ENCODE results near the gene PET117. TPM values are rescaled to one million over a fixed set of nuclear protein-coding genes. Genes with fewer than 3 reads are reported as not detected.
"Not testable (repeated sequence)": the region's sequence is repeated elsewhere in the genome, so short reads cannot be mapped to it uniquely, and the experiment has no call there.

PET117 gene
- polyA plus RNA-seq (ENCODE audit: insufficient read length): 17.0 TPM
- long read RNA-seq, donor 1, transcript PET117-201 (2 exons, 1,141 nt): major isoform, 10 of 10 reads
- long read RNA-seq, donor 1, partial matches to known transcripts: 0 of 10 reads
- long read RNA-seq, donor 1, other reads (novel, unspliced or antisense): 0 of 10 reads
- long read RNA-seq, donor 2, partial matches to known transcripts: 0 of 3 reads
- long read RNA-seq, donor 2, other reads (novel, unspliced or antisense): 0 of 3 reads
- long read RNA-seq, donor 3, transcript PET117-201 (2 exons, 1,141 nt): major isoform, 7 of 7 reads
- long read RNA-seq, donor 3, partial matches to known transcripts: 0 of 7 reads
- long read RNA-seq, donor 3, other reads (novel, unspliced or antisense): 0 of 7 reads
- long read RNA-seq, donor 4, partial matches to known transcripts: 0 of 1 reads
- long read RNA-seq, donor 4, other reads (novel, unspliced or antisense): 0 of 1 reads
- long read RNA-seq, donor 5, transcript PET117-201 (2 exons, 1,141 nt): major isoform, 9 of 9 reads
- long read RNA-seq, donor 5, partial matches to known transcripts: 0 of 9 reads
- long read RNA-seq, donor 5, other reads (novel, unspliced or antisense): 0 of 9 reads
- long read RNA-seq, donor 6, transcript PET117-201 (2 exons, 1,141 nt): major isoform, 11 of 11 reads
- long read RNA-seq, donor 6, partial matches to known transcripts: 0 of 11 reads
- long read RNA-seq, donor 6, other reads (novel, unspliced or antisense): 0 of 11 reads
- long read RNA-seq, donor 7, transcript PET117-201 (2 exons, 1,141 nt): major isoform, 13 of 13 reads
- long read RNA-seq, donor 7, partial matches to known transcripts: 0 of 13 reads
- long read RNA-seq, donor 7, other reads (novel, unspliced or antisense): 0 of 13 reads
- long read RNA-seq, donor 8, partial matches to known transcripts: 0 of 3 reads
- long read RNA-seq, donor 8, other reads (novel, unspliced or antisense): 0 of 3 reads

GRCh38 chr20:18137412-18138265 is at the start of gene PET117, which contains the start of gene KAT14:
Gene PET117 (plus strand): TSS chr20:18137863. CDS start chr20:18137956, 93 bp downstream.
Gene KAT14 (plus strand): TSS chr20:18137863. CDS start chr20:18142661, 4,798 bp downstream.
- DNase-seq: peak; percentile 96

DNA sequence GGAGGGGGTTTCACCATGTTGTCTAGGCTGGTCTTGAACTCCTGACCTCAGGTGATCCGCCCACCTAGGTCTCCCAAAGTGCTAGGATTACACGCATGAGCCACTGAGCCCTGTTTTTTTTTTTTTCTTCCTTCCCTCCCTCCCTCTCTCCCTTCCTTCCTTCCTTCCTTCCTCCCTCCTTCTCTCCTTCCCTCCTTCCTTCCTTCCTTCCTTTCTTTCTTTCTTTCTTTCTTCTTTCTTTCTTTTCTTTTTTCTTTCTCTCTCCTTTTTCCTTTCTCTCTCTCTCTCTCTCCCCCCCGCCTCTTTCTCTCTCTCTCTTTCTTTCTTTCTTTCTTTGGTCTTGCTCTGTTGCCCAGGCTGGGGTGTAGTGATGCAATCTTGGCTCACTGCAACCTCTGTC is 49.4 kb upstream of the PET117 start:
- DNase-seq: not testable (repeated sequence)

DNA sequence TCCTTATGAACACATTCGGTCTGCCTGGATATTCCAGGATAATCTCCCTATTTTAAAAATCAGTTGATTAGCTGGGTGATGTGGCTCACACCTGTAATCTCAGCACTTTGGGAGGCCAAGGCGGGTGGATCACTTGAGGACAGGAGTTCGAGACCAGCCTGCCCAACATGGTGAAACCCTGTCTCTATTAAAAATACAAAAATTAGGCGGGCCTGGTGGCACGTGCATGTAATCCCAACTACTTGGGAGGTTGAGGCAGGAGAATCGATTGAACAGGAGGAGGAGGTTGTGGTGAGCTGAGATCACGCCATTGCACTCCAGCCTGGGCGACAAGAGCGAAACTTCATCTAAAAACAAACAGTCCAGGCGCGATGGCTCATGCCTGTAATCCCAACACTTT is 48.8 kb upstream of the PET117 start:
- DNase-seq: not testable (repeated sequence)

GRCh38 chr20:18090044-18090443 is 47.6 kb upstream of the PET117 start:
- DNase-seq: no peak

DNA sequence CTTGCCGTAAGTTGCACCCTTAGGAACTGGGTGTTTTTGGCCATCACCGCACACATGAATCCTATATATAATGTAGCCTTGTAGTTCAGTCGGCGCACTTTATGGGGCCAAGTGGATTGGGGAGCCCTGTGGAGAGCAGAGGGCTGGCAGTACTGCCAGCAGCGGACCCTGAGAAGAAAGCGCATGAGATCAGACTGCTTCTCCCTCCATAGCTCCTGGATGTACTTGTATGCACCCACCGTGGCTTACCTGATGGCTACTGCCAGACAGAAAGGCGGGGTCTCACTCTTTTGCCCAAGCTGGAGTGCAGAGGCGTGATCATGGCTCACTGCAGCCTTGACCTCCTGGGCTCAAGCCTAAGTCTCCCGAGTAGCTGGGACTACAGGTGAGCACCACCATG is 47.2 kb upstream of the PET117 start:
- DNase-seq: no peak

- DNase-seq: no peak
Observed at GRCh38 chr20:18091623-18092022, 46.0 kb upstream of the PET117 start.

DNA sequence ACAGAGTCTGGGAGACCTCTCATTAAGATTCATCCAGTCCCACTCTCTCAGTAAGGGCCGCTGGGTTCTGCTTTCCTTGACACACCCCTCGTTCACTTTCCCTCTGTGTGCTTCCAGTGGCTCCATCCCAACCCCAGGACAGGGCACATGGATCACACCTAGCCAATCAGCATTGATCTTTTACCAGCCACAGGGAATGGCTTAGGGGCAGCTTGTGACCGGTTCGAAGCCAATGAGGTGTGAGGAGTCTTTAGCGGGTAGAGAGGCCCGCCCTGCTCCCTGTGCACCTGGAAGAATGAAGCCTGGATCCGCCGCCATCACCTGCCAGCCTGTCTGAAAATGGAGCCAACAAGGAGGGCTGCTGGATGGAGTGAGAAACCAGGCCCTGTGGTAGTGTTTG is 44.8 kb upstream of the PET117 start:
- no peak for DNase-seq

DNA sequence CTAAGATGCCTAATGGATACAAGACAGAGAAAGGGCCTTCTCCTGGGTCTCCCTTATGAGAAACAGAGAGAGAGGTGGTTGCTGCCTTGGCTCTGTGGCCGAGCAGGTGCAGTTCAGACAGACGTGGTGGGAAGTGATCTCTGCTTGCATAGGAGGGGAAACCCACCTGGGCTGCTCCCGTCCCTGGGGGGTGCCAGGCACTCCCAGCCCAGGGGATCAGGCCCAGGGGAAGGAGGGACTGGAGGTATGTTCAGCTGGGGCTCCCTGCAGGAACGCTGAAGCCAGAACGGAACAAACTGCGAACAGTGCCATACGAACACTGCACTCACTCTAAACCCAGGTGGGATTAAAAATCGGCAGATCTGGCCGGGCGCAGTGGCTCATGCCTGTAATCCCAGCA is 44.3 kb upstream of the PET117 start:
- no peak for DNase-seq

- no peak for DNase-seq
Observed at GRCh38 chr20:18094191-18094590, 43.5 kb upstream of the PET117 start.

- DNase-seq: not testable (repeated sequence)
Observed at GRCh38 chr20:18100569-18100968, 37.1 kb upstream of the PET117 start.

- DNase-seq: no peak
Observed at GRCh38 chr20:18101125-18101810, 36.4 kb upstream of the PET117 start.

DNA sequence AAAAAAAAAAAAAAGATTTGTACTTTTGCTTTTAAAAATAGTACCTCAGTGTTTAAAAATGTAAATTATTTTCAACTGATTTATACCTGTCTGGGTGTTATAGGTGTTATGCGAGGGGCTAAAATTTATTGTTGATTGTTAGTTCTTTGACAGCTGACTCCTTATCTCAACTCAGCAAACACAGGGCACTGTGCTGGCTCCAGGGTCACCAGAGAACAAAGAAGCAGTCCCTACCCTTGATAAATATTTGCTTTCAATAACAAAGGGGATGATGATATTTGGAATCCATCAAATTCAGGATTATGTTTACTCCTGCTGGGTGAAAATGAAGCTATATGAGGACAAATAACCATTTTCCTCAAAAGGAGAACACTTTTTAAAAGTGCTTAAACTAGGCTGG is 34.2 kb upstream of the PET117 start:
- no peak for DNase-seq

- DNase-seq: no peak
Observed at GRCh38 chr20:18108326-18108725, 29.3 kb upstream of the PET117 start.

GRCh38 chr20:18128574-18128973 is 9.1 kb upstream of the PET117 start:
- DNase-seq: not testable (repeated sequence)

DNA sequence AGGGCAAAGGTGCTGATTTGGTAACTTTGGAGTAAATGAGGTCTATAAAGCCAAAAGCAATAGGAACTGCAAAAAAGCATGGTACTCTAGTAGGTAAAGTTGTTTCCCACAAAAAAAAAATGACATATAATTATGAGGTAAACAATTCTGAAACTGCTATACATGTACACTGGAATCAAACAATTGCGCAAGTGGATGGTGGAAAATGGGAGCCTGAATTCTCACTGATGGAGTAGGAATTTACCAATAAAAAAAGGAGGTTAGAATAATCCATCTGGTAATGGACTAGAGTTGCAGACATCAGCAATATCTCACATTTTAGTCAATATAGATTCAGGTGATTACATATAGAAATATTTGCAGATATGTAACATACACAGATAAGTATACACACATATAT is 5.0 kb upstream of the PET117 start:
- DNase-seq: no peak

- no peak for DNase-seq
Observed at GRCh38 chr20:18133962-18134361, 3.7 kb upstream of the PET117 start.

DNA sequence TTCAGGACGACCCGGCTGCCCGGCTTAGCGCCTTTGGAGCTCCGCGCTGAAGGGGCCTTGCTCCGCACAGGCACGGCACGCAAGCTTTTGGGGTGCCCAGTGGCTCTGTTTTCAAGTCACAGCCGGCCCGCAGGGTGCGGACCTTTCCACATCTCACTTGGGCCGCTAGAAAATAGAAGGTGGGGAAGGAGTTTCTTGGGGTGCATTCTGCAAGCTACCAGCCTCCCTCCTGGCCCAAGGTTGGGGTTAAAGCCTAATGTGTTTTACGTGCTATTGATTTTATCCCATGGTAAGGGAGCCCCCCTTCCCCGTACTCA is 561 bp downstream of the PET117 start:
- DNase-seq: no peak

DNA sequence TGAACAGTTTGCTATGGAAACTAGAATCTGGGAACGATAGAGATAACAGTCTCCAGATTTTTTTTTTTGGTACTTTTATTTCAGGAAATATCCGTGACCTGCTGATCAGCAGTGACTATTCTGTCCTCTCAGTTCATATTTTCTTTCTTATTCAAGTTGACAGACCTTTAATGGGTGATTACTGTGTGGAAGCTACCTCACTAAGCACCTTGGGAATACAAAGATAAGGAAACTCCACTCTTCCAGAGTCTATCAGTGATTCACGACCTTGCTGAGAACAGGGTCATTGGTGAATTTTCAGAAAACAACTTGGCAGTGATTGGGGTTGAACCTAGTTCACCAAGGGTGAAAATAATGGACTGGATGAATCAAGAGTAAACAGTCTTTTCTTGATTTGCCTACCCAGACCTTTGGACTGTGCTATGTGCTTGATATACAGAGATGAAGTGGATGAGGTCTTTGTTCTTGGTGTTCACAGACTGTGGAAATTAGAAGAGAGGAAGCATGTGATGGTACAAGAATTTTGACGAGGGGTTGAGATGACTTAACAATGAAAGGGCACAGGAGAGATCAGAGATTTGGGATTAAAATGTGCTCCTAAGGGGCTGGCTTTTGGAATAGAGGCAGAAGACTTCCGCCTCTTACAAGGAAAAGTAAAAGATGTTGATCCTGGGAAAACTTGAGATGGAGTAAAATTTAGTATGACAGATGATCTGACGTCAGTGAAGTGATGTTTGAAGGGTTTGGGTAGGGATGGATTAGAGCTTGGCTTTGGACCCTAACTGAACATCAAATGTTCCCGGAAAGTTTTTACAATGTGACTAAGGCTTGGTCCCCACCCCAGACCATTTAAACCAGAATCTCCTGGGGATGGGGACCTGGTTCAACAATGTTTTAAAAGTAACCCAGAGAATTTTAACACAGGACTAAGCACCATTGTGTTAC is 1.2 kb downstream of the PET117 start:
- DNase-seq: no peak

GRCh38 chr20:18139832-18140231 is 2.2 kb downstream of the PET117 start:
- DNase-seq: no peak

GRCh38 chr20:18144541-18145099 is 7.0 kb downstream of the PET117 start:
- DNase-seq: no peak
